Psoas muscle (tissue), 8 donors: ENCODE measurements around the gene GLCCI1. TPM values are rescaled to one million over a fixed set of nuclear protein-coding genes. Genes with fewer than 3 reads are reported as not detected.

Experiments
- ATAC-seq, 4 donors: fragments of 200-7000 bp; cut with Tn5 transposase; one replicate each; pipeline ENCODE4 v1.9.1; 2020; ENCODE audit warnings: moderate library complexity in 3 of 4, mild to moderate bottlenecking in 2 of 4
- DNase-seq, 2 donors: peaks; one replicate each; pipeline ENCODE4 v3.0.0-alpha.2; 2020
- H3K27ac ChIP-seq: fragments of 200-600 bp; one replicate; pipeline ENCODE4 v1.8.0; 2022
- H3K27me3 ChIP-seq, 3 donors: fragments of 200-600 bp in 1 of 3; one replicate each; pipeline versions ENCODE4 v1.6.1 to v1.8.0; 2013 to 2022; ENCODE audit warnings: low read length in 2 of 3, mild to moderate bottlenecking in 2 of 3, moderate library complexity in 1 of 3; ENCODE audit not compliant: insufficient read depth in 3 of 3
- H3K36me3 ChIP-seq, 2 donors: fragments of 200-600 bp in 1 of 2; one replicate each; pipeline versions ENCODE4 v1.6.1 to v1.8.0; 2013 to 2022; ENCODE audit warnings: low read depth in 1 of 2, mild to moderate bottlenecking in 1 of 2, moderate library complexity in 1 of 2; ENCODE audit not compliant: insufficient read depth in 1 of 2
- H3K4me1 ChIP-seq: fragments of 200-600 bp; one replicate; pipeline ENCODE4 v1.8.0; 2022
- H3K4me3 ChIP-seq: fragments of 200-600 bp; one replicate; pipeline ENCODE4 v1.8.0; 2022; ENCODE audit warnings: mild to moderate bottlenecking
- H3K9me3 ChIP-seq: fragments of 200-600 bp; one replicate; pipeline ENCODE4 v1.8.0; 2022
- WGBS, 3 donors: extraction: QIAGEN DNeasy Blood & Tissue Kit; methylation state at CpG; one replicate each; pipeline versions ENCODE4 v1.1.6 to v1.1.7; 2013; 5-methylcytosine and 5-hydroxymethylcytosine counted together
- intact Hi-C, 2 donors: fragments of 100-400 bp; cut with DNase I; formaldehyde crosslinking; loops; one replicate each; pipeline versions ENCODE4 v1.11.0 to v1.14.2; 2022
- polyA plus RNA-seq, 3 donors: library from polyadenylated mRNA; stranded (reverse); fragments of 200-250 nt; gene quantifications; one replicate each; pipeline ENCODE4 v1.2.3, GENCODE V29; 2013
- total RNA-seq, 4 donors: library from RNA; stranded (reverse); fragmentation: NEBNext Ultra II Directional in 2 of 4; extraction: Animal tissue kit (Norgen Biotek cat#: 25700) in 2 of 4; gene quantifications; one replicate each; pipeline versions ENCODE4 v1.2.1 to v1.2.4, GENCODE V29; 2021 to 2023
- TF ChIP-seq, protein P1 (sequence below): fragments of 200-600 bp; IDR thresholded peaks from one replicate; pipeline ENCODE4 v1.8.0; 2022; ENCODE audit warnings: antibody characterized with exemption
- donor health status: healthy with polysubstance abuse.
- donor health status: DM: no; HTN: no; CAD: no; lungs with moderate emphysema.
- donor health status: Bipolar disorder and iron deficiency.
- donor health status: healthy.
- donor health status: DM: yes; HTN: yes; CAD: no.
- donor health status: DM: no; HTN: no; CAD: no.
- donor health status: DM: no; HTN: no; CAD: no.
- donor health status: DM: yes; HTN: yes; CAD: no.

Gene GLCCI1
- total and polyA plus RNA-seq, 7 donors, result 0.57 to 8.0 (median 3.1) TPM

DNA sequence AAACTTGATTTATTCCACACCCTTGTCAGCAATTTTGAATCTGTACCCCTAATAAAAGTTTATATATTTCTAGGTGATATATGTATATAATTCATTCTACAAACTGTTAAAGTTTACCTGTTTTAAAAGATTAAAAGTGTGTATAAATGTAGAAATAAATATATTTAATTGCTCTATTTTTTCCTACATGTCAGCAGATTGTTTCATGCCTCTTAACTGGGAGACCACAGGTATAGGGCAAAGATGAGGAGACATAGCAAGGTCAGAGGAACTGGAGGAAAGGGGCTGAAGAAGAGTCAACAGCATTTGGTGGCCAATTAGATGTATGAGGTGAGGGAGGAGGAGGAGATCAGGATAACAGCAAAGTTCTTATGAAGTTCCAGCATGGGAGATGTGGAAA is 109.8 kb downstream of the GLCCI1 start:
- ATAC-seq (no peak), DNase-seq (no peak)
- TF ChIP-seq, protein P1, sequence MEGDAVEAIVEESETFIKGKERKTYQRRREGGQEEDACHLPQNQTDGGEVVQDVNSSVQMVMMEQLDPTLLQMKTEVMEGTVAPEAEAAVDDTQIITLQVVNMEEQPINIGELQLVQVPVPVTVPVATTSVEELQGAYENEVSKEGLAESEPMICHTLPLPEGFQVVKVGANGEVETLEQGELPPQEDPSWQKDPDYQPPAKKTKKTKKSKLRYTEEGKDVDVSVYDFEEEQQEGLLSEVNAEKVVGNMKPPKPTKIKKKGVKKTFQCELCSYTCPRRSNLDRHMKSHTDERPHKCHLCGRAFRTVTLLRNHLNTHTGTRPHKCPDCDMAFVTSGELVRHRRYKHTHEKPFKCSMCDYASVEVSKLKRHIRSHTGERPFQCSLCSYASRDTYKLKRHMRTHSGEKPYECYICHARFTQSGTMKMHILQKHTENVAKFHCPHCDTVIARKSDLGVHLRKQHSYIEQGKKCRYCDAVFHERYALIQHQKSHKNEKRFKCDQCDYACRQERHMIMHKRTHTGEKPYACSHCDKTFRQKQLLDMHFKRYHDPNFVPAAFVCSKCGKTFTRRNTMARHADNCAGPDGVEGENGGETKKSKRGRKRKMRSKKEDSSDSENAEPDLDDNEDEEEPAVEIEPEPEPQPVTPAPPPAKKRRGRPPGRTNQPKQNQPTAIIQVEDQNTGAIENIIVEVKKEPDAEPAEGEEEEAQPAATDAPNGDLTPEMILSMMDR, result no peak
- Histone ChIP-seq H3K4me3 (no peak overlapping the region), H3K27ac (no peak overlapping the region), H3K36me3 (no peaks in the 10 kb centered on the region), H3K27me3 (no peaks in the 10 kb centered on the region), H3K4me1 (no peaks in the 10 kb centered on the region), H3K9me3 (no peaks in the 10 kb centered on the region)
- intact Hi-C loops, result loop anchor here (10.0 kb wide), 1 partner anchor 106 kb away; no protein-coding TSS in a partner anchor

DNA sequence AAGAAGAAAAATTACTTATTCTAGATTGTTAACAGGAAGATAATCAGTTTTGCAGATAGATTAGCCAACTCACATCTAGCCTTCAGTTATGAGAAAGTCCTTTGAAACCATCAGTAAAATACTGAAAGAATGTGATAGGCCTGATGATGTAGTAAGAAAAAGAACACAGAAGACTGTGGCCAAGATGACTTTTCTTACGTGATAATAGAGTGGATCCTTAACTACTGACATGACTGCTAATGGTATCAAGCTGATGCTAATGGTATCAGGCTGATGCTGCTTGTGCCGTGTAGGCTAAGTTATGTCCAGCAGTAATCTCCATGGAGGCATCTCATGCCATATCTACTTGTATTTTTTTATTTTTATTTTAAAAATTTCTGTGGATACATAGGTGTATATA is 114.2 kb downstream of the GLCCI1 start:
- intact Hi-C loops, result no loop called here
- no peaks in the 10 kb centered on the region for H3K27me3 ChIP-seq
- H3K27ac ChIP-seq, result no peak overlapping the region
- H3K9me3 ChIP-seq, result no peaks in the 10 kb centered on the region
- ATAC-seq (no peak), DNase-seq (no peak)
- no peak overlapping the region for H3K4me3 ChIP-seq
- TF ChIP-seq, protein P1, result no peak
- H3K36me3 ChIP-seq, result peaks cover 0 to 27% of the 10 kb centered on the region in 2 donors
- H3K4me1 ChIP-seq, result no peaks in the 10 kb centered on the region
- 94 to 98% (median 95%) methylated on average over 2 of the region's 2 CpGs for WGBS, 3 donors

DNA sequence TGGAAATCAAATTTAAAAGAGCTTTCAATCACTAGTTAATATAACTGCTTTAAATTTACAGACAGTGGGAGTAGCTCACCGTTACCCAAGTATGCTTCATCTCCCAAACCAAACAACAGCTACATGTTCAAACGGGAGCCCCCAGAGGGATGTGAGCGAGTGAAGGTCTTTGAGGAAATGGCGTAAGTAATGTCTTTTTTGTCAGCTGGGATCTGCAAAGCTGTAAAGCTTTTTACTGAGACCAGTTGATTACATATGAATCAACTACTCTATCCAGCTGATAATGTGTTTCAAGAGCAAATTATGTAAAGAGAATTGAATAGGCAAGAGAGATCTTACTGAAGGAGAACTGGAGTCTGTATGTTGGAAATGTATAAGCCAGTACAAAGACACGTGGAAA is 116.2 kb downstream of the GLCCI1 start:
- ATAC-seq (no peak), DNase-seq (no peak)
- H3K4me3 ChIP-seq, result no peak overlapping the region
- no peaks in the 10 kb centered on the region for H3K9me3 ChIP-seq
- WGBS, 3 donors, result 88 to 92% (median 91%) methylated on average over 5 of the region's 5 CpGs
- no peak overlapping the region for H3K27ac ChIP-seq
- TF ChIP-seq, protein P1, result no peak
- H3K27me3 ChIP-seq, result no peaks in the 10 kb centered on the region
- intact Hi-C loops, result no loop called here
- no peaks in the 10 kb centered on the region for H3K4me1 ChIP-seq
- peaks cover 0 to 27% of the 10 kb centered on the region in 2 donors for H3K36me3 ChIP-seq

DNA sequence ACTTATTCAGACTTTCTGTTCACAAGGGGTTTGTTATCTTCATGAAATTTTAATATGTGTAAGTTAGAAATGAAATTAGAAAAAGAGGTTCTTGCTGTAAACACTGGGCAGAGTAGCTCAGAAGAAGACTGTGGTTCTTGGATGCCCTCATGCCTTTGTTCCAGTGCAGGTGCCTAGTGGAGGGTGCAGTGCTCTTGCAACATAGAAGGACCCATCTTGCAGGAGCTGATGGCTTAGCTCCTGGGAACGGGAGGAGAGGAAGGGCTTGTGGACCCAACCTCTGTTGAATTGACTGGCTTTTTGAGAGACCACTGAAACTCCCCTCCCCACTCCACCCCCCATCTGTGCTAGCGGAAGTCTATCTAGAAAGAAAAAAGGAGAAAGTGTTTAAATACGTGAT is 116.8 kb downstream of the GLCCI1 start:
- TF ChIP-seq, protein P1, result no peak
- ATAC-seq, result no peak
- Histone ChIP-seq H3K4me1 (no peaks in the 10 kb centered on the region), H3K4me3 (no peak overlapping the region), H3K36me3 (peaks cover 0 to 27% of the 10 kb centered on the region in 2 donors), H3K9me3 (no peaks in the 10 kb centered on the region), H3K27ac (no peak overlapping the region), H3K27me3 (no peaks in the 10 kb centered on the region)
- 93 to 95% (median 95%) methylated on average over 3 of the region's 3 CpGs for WGBS, 3 donors
- DNase-seq, result no peak
- intact Hi-C loops, result no loop called here

DNA sequence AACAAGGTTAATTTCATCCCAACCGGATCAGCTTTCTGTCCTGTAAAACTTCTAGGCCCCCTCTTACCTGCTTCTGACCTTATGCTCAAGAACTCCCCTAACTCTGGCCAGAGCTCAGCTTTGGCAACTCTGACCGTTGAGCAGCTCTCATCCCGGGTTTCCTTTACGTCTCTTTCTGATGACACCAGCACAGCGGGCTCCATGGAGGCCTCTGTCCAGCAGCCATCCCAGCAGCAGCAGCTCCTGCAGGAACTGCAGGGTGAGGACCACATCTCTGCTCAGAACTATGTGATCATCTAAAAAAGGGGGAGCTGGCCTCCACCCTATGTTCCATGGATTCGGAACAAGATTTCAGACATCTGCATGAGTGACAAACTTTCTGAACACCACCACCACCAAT is 117.6 kb downstream of the GLCCI1 start:
- Histone ChIP-seq H3K4me1 (no peaks in the 10 kb centered on the region), H3K27ac (no peak overlapping the region), H3K36me3 (peaks cover 0 to 27% of the 10 kb centered on the region in 2 donors), H3K27me3 (no peaks in the 10 kb centered on the region), H3K9me3 (no peaks in the 10 kb centered on the region), H3K4me3 (no peak overlapping the region)
- intact Hi-C loops, result no loop called here
- TF ChIP-seq, protein P1, result no peak
- ATAC-seq (no peak), DNase-seq (no peak)
- WGBS, 3 donors, result 82 to 87% (median 83%) methylated on average over 6 of the region's 6 CpGs
